ENCODE measurements around the gene DCAF16.

DNA sequence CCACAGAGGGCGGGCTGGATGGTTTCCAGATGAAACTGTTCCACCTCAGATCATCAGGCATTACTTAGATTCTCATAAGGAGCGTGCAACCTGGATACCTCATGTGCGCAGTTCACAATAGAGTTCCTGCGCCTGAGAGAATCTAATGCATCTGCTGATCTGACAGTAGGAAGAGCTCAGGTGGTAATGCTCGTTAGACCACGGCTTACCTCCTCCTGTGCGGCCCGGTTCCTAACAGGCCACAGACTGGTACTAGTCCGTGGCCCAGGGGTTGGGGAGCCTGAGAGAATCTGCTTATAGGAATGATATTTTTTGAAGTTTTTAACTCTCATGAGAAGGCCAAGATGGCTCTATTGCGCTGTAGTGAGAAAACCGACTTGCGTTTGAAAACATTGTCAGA lies 5.6 kb upstream of the DCAF16 start:
- TF ChIP-seq CTCF (IDR thresholded peaks at IDR 0.05) (no peak), POLR2A (IDR thresholded peaks at IDR 0.05) (no peak)
